HG02970 (cell line): Measurements from ENCODE around the gene C11orf16.
A peak's percentile ranks its signal among the peaks of the same experiment; 100 is the strongest.
"Not testable (repeated sequence)": the region's sequence is repeated elsewhere in the genome, so short reads cannot be mapped to it uniquely, and the experiment has no call there.

Experiments used
- ATAC-seq: cut with Tn5 transposase; IDR thresholded peaks from one replicate; pipeline ENCODE4 v1.9.1; 2021; ENCODE audit warnings: mild to moderate bottlenecking, moderate library complexity, moderate number of reproducible peaks; ENCODE audit not compliant: unreplicated experiment, low FRiP score

The C11orf16 gene

GRCh38 chr11:8932564-8933180 is at the start of gene C11orf16:
TSS of gene C11orf16 (minus strand) at chr11:8932947. CDS start at chr11:8932308, 639 bp downstream.
- ATAC-seq, result no peak

- ATAC-seq, result no peak
These were observed 47.7 kb upstream of the C11orf16 start for GRCh38 chr11:8980485-8980884.

- ATAC-seq, result not testable (repeated sequence)
These were observed 46.6 kb upstream of the C11orf16 start for GRCh38 chr11:8979365-8979764.

- ATAC-seq, result no peak
These were observed 40.4 kb upstream of the C11orf16 start for GRCh38 chr11:8973121-8973520.

GRCh38 chr11:8971924-8972316 is 39.2 kb upstream of the C11orf16 start:
- no peak for ATAC-seq

GRCh38 chr11:8971196-8971923 is 38.6 kb upstream of the C11orf16 start:
- ATAC-seq, result no peak

GRCh38 chr11:8967184-8967583 is 34.4 kb upstream of the C11orf16 start:
- ATAC-seq, result no peak

GRCh38 chr11:8964324-8965320 is 31.9 kb upstream of the C11orf16 start, which contains the start of gene TMEM9B:
TSS of gene TMEM9B (minus strand) at chr11:8964442. CDS start at chr11:8964313, 129 bp downstream.
- ATAC-seq, result peak; percentile 74

GRCh38 chr11:8963569-8964323 is 31.0 kb upstream of the C11orf16 start:
- ATAC-seq, result peak; percentile 52

GRCh38 chr11:8962841-8963240 is 30.1 kb upstream of the C11orf16 start:
- no peak for ATAC-seq

- no peak for ATAC-seq
These were observed 28.7 kb upstream of the C11orf16 start for GRCh38 chr11:8961401-8961800.

- no peak for ATAC-seq
These were observed 26.9 kb upstream of the C11orf16 start for GRCh38 chr11:8959546-8960166.

GRCh38 chr11:8956860-8957259 is 24.1 kb upstream of the C11orf16 start:
- no peak for ATAC-seq

GRCh38 chr11:8948886-8949285 is 16.1 kb upstream of the C11orf16 start:
- no peak for ATAC-seq

- ATAC-seq, result no peak
These were observed 14.6 kb upstream of the C11orf16 start for GRCh38 chr11:8947230-8947943.

- ATAC-seq, result no peak
These were observed 9.8 kb upstream of the C11orf16 start, which contains the start of gene ASCL3 for GRCh38 chr11:8942518-8943066. TSS of gene ASCL3 (minus strand) at chr11:8943016. CDS start at chr11:8938161, 4,855 bp downstream.

- no peak for ATAC-seq
These were observed 8.8 kb upstream of the C11orf16 start for GRCh38 chr11:8941341-8942103.

- no peak for ATAC-seq
These were observed 4.9 kb upstream of the C11orf16 start for GRCh38 chr11:8937659-8938058.
